Erythroblast (primary cell): ENCODE measurements around the gene NSD1.

Experiments
- GATA1 ChIP-seq: IDR thresholded peaks from 2 replicates; pipeline ENCODE4 v1.6.1; 2011; ENCODE audit warnings: low read depth, mild to moderate bottlenecking, control low read depth, low read length, moderate library complexity
- POLR2A ChIP-seq: IDR thresholded peaks from 2 replicates; pipeline ENCODE4 v1.6.1; 2011; ENCODE audit warnings: mild to moderate bottlenecking, low read length

- TF ChIP-seq POLR2A (no peak), GATA1 (no peak)
Observed at GRCh38 chr5:177141496-177141895, 7.9 kb downstream of the NSD1 start.
